Karpas-422 (cell line): ENCODE results near the gene CENPP. TPM values are rescaled to one million over a fixed set of nuclear protein-coding genes. Genes with fewer than 3 reads are reported as not detected.

ENCODE experiments used
- DNase-seq: peaks from one replicate; pipeline ENCODE4 v3.0.0-alpha.2; 2015
- H2AFZ ChIP-seq: fragments of 200-600 bp; sonication (generic); 2 replicates; pipeline ENCODE4 v1.6.1; 2014; ENCODE audit warnings: antibody characterized with exemption, low read length, mixed read lengths
- H3K27ac ChIP-seq: fragments of 200-600 bp; sonication (generic); 2 replicates; pipeline ENCODE4 v1.5.1; 2014; ENCODE audit warnings: mild to moderate bottlenecking, low read length, moderate library complexity
- H3K27me3 ChIP-seq: fragments of 200-600 bp; sonication (generic); 2 replicates; pipeline ENCODE4 v1.6.1; 2014; ENCODE audit warnings: low read length, mixed read lengths
- H3K36me3 ChIP-seq: fragments of 200-600 bp; sonication (generic); 2 replicates; pipeline ENCODE4 v1.6.1; 2014; ENCODE audit warnings: low read length, mixed read lengths; ENCODE audit not compliant: insufficient read depth
- H3K4me1 ChIP-seq: fragments of 200-600 bp; sonication (generic); 2 replicates; pipeline ENCODE4 v1.6.1; 2014; ENCODE audit warnings: mild to moderate bottlenecking, low read length, mixed read lengths
- H3K4me2 ChIP-seq: fragments of 200-600 bp; sonication (generic); 2 replicates; pipeline ENCODE4 v1.6.1; 2014; ENCODE audit warnings: low read length, low read depth, mild to moderate bottlenecking; ENCODE audit not compliant: poor library complexity, severe bottlenecking
- H3K4me3 ChIP-seq: fragments of 200-600 bp; sonication (generic); 2 replicates; pipeline ENCODE4 v1.5.1; 2014; ENCODE audit warnings: mild to moderate bottlenecking, antibody characterized with exemption, low read length, mixed read lengths
- H3K79me2 ChIP-seq: fragments of 200-600 bp; sonication (generic); 2 replicates; pipeline ENCODE4 v1.6.1; 2014; ENCODE audit warnings: mild to moderate bottlenecking, low read length, mixed read lengths
- H3K9ac ChIP-seq: fragments of 200-600 bp; sonication (generic); 2 replicates; pipeline ENCODE4 v1.6.0; 2014; ENCODE audit warnings: low read length
- H3K9me2 ChIP-seq: fragments of 200-600 bp; sonication (generic), shearing (Covaris generic); replicated peaks from 2 replicates; pipeline ENCODE4 v1.6.0; 2014; ENCODE audit warnings: mild to moderate bottlenecking, low read length, moderate library complexity; ENCODE audit not compliant: insufficient read depth
- H3K9me3 ChIP-seq: fragments of 300-700, 200-600 bp; sonication (generic); 2 replicates; pipeline ENCODE4 v1.6.1; 2014; ENCODE audit warnings: low read length, mixed read lengths
- H4K20me1 ChIP-seq: fragments of 200-600 bp; sonication (generic); 2 replicates; pipeline ENCODE4 v1.6.1; 2014; ENCODE audit warnings: mild to moderate bottlenecking, antibody characterized with exemption, low read length, low read depth; ENCODE audit not compliant: insufficient read depth
- total RNA-seq: library from RNA; depleted of rRNA; stranded (reverse); fragments of >200 nt; shearing (Covaris generic); gene quantifications from 2 replicates; pipeline ENCODE4 v1.2.3, GENCODE V29; 2014; ENCODE audit warnings: low replicate concordance

CENPP gene
- total RNA-seq, 1 experiment from 2014 or later: 12.6 TPM

DNA sequence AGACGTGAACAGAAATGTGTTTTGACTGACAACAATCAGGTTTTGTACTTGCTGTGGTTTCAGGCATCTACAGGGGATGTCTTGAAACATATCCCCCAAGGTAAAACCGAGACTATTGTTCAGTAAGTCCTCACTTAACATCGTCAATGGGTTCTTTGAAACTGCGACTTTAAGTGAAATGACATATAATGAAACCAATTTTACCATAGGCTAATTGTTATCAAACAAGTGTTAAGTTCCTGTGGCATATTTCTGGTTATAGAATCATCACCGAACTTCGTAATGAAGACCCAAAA lies 114.9 kb downstream of the CENPP start:
- Histone ChIP-seq H3K9me2 (no peaks in the 10 kb centered on the region), H2AFZ (no peak overlapping the region), H3K4me1 (peaks cover 34% of the 10 kb centered on the region), H3K79me2 (peaks cover 13% of the 10 kb centered on the region), H3K4me2 (no peak overlapping the region), H3K36me3 (no peaks in the 10 kb centered on the region), H3K4me3 (no peak overlapping the region), H3K27me3 (no peaks in the 10 kb centered on the region), H3K9ac (no peak overlapping the region), H3K27ac (no peak overlapping the region), H3K9me3 (no peaks in the 10 kb centered on the region), H4K20me1 (no peaks in the 10 kb centered on the region)
- no peak for DNase-seq

DNA sequence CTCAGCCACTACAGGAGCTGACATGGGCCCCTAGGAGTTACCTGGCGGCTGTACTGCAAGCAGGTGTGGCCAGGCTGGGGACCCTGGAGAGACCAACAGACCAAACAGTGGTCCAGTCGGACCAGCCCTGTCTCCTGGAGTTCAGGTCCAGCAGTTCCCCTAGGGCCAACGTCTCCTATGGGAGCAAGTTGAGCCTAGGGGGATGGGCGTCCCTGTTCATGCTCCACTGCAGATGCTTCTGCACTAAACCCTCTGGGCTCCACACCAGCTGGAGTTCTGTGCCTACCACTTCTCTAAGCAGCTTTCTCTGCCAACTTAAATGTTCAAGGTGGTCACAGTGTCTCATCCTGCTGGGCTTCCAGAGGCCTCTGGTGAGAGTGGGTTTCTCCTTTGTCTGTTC lies 119.1 kb downstream of the CENPP start:
- 0 out of 2 replicates have a peak overlapping the region, but pooled peaks have one; percentile 2 for H3K9ac ChIP-seq
- peaks cover 2% of the 10 kb centered on the region for H3K79me2 ChIP-seq
- no peaks in the 10 kb centered on the region for H3K27me3 ChIP-seq
- H2AFZ ChIP-seq: no peak overlapping the region
- no peak for DNase-seq
- H3K4me3 ChIP-seq: peak overlapping the region; percentile 8; the same call in 1 of the 2 replicates
- no peaks in the 10 kb centered on the region for H3K36me3 ChIP-seq
- peaks cover 29% of the 10 kb centered on the region for H3K4me1 ChIP-seq
- H3K4me2 ChIP-seq: peak overlapping the region; percentile 42
- H4K20me1 ChIP-seq: no peaks in the 10 kb centered on the region
- H3K27ac ChIP-seq: no peak overlapping the region
- H3K9me2 ChIP-seq: no peaks in the 10 kb centered on the region
- H3K9me3 ChIP-seq: no peaks in the 10 kb centered on the region

DNA sequence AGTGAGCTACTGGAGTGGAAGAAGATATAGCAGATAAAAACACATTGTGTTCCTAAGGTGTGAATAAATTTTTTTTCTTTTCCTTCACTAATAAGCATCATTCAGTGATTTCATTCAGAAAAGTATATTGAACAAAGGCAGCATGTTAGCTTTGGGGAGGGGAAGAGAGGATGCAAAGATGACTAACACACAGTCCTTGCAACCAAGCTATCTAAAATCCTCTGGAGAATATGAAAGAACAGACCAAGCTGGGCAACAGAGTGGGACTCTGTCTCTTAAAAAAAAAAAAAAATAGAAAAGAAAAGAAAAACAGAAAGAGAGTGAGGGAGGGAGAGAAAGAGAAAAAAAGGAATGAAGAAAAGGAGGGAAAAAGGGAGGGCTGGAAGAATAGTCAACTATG lies 120.8 kb downstream of the CENPP start:
- Histone ChIP-seq H3K9ac (no peak overlapping the region), H3K79me2 (no peaks in the 10 kb centered on the region)

DNA sequence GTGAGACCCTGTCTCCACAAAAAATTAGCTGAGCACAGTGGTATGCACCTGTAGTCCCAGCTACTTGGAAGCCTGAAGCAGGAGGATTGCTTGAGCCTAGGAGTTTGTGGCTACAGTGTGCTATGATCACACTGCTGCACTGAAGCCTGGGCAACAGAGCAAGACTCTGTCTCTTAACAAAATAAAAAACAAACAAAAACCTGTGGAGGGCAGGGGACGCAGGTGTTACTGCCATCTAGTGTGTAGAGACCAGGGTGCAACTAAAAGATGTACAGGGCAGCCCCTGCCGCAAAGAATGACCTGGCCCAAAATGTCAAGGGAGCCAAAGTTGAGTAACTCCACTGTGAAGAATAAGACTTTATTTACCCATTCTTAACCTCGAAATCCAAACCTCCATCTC lies 129.5 kb downstream of the CENPP start:
- H3K4me3 ChIP-seq: no peak overlapping the region
- no peak overlapping the region for H2AFZ ChIP-seq
- no peak overlapping the region for H3K27ac ChIP-seq
- no peaks in the 10 kb centered on the region; the same call in 1 of the 2 replicates for H3K79me2 ChIP-seq
- H3K9me2 ChIP-seq: no peaks in the 10 kb centered on the region
- no peaks in the 10 kb centered on the region for H3K4me1 ChIP-seq
- no peak overlapping the region for H3K4me2 ChIP-seq
- H3K36me3 ChIP-seq: no peaks in the 10 kb centered on the region
- H3K27me3 ChIP-seq: no peaks in the 10 kb centered on the region
- no peaks in the 10 kb centered on the region for H4K20me1 ChIP-seq
- H3K9ac ChIP-seq: no peak overlapping the region
- no peaks in the 10 kb centered on the region for H3K9me3 ChIP-seq
- peak; percentile 69 for DNase-seq

More for the DNA sequence above, 120.8 kb downstream of the CENPP start:
- DNase-seq: no peak
- no peak overlapping the region for H2AFZ ChIP-seq
- H3K9me2 ChIP-seq: no peaks in the 10 kb centered on the region
- H3K27me3 ChIP-seq: no peaks in the 10 kb centered on the region
- H3K9me3 ChIP-seq: no peaks in the 10 kb centered on the region
- peaks cover 29% of the 10 kb centered on the region for H3K4me1 ChIP-seq
- H4K20me1 ChIP-seq: no peaks in the 10 kb centered on the region
- H3K27ac ChIP-seq: no peak overlapping the region
- no peaks in the 10 kb centered on the region for H3K36me3 ChIP-seq
- no peak overlapping the region for H3K4me3 ChIP-seq
- H3K4me2 ChIP-seq: no peak overlapping the region

DNA sequence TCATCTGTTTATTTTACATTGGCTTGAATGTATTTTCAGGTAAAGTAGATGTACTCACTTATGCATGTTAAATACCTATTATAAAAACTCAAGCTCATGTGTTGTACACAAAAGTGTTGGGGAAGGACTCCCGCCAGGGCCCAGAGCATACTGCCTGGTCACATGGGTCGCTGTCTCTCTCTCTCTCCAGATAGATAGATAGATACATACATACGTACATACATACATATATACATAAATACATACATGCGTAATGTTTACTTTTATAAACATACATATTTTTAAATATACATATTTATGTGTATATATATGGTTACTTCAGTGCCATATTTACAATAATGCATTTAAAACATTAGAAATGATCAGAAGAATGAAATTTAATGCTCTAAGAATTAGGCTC lies 131.8 kb downstream of the CENPP start:
- Histone ChIP-seq H3K4me3 (no peak overlapping the region), H3K36me3 (no peaks in the 10 kb centered on the region), H3K4me2 (no peak overlapping the region), H3K27ac (no peak overlapping the region), H3K79me2 (no peaks in the 10 kb centered on the region; the same call in 1 of the 2 replicates), H3K4me1 (no peaks in the 10 kb centered on the region), H3K9ac (no peak overlapping the region), H3K9me3 (no peaks in the 10 kb centered on the region), H4K20me1 (no peaks in the 10 kb centered on the region), H2AFZ (no peak overlapping the region), H3K9me2 (no peaks in the 10 kb centered on the region), H3K27me3 (no peaks in the 10 kb centered on the region)
- no peak for DNase-seq

DNA sequence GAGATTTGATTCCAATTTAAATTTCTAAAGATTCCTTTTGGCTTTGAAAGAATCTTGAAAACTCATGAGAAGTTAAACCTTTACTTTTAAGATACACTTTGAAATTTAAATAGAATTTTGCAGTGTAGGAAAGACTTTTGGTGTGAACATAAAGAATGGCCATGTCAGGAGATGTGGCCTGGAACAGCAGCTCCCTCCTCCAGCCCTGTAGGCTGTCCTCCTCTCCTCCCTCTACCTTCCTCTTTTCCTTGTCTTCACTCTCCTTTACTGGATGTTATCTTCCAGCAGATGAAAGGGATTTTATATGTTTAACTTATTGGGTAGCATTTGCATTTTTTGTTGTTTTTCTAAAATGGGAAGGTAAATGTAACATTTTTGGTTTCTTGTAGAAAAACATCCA lies 137.6 kb downstream of the CENPP start:
- Histone ChIP-seq H3K27me3 (no peaks in the 10 kb centered on the region), H3K9ac (no peak overlapping the region), H2AFZ (no peak overlapping the region), H3K27ac (no peak overlapping the region), H3K79me2 (peaks cover 4% of the 10 kb centered on the region; the same call in 1 of the 2 replicates), H3K4me1 (no peaks in the 10 kb centered on the region), H3K4me2 (no peak overlapping the region), H4K20me1 (no peaks in the 10 kb centered on the region), H3K9me3 (no peaks in the 10 kb centered on the region), H3K4me3 (no peak overlapping the region), H3K36me3 (no peaks in the 10 kb centered on the region), H3K9me2 (no peaks in the 10 kb centered on the region)
- DNase-seq: no peak

DNA sequence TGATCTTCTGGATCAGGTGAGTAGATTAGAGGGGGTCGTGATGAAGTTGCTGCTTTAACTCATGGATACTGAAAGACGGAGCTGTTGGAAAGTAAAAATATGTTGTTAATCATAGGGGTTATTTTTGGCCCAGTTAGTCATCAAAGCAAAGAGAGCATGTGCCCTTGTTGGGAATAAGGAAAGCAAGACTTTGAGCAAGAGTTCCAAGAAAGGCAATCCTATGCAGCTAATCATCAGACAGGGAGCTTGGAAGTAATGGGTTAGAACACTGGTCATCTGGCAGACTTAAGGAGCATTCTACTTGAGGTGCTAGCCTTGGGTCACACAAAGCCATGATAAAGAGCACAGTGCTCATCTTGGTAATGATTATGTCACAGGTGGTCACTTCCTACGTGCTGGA lies 138.2 kb downstream of the CENPP start:
- DNase-seq: no peak
- Histone ChIP-seq H3K4me2 (no peak overlapping the region), H3K4me3 (no peak overlapping the region), H3K9me3 (no peaks in the 10 kb centered on the region), H3K9ac (no peak overlapping the region), H3K9me2 (no peaks in the 10 kb centered on the region), H3K27ac (no peak overlapping the region), H3K36me3 (no peaks in the 10 kb centered on the region), H3K4me1 (no peaks in the 10 kb centered on the region), H2AFZ (no peak overlapping the region), H4K20me1 (no peaks in the 10 kb centered on the region), H3K27me3 (no peaks in the 10 kb centered on the region), H3K79me2 (peaks cover 4% of the 10 kb centered on the region; the same call in 1 of the 2 replicates)

DNA sequence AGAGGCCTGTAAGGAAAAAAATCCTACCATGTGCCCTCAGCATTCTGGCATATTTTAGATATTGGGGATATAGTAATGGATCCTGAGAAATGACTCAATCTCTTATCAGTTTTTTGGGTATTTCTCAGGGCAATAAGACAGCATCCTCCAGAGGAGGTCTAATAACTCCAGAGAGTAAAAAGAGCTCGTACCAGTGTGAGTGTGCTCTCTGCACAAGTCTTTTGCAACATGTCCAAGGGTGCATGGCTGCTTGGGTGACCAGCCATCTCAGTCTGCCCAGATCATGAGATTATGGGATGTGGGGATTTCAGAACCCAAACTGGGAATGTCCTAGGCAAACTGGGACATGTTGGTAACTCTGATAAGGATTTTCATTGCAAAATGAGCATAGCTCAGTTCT lies 141.3 kb downstream of the CENPP start:
- Histone ChIP-seq H3K9me3 (no peaks in the 10 kb centered on the region), H3K36me3 (no peaks in the 10 kb centered on the region), H3K27me3 (no peaks in the 10 kb centered on the region), H3K79me2 (peaks cover 4% of the 10 kb centered on the region; the same call in 1 of the 2 replicates), H3K4me3 (no peak overlapping the region), H3K4me2 (no peak overlapping the region), H2AFZ (no peak overlapping the region), H3K9ac (no peak overlapping the region), H4K20me1 (no peaks in the 10 kb centered on the region), H3K27ac (no peak overlapping the region), H3K4me1 (no peaks in the 10 kb centered on the region), H3K9me2 (no peaks in the 10 kb centered on the region)
- no peak for DNase-seq

DNA sequence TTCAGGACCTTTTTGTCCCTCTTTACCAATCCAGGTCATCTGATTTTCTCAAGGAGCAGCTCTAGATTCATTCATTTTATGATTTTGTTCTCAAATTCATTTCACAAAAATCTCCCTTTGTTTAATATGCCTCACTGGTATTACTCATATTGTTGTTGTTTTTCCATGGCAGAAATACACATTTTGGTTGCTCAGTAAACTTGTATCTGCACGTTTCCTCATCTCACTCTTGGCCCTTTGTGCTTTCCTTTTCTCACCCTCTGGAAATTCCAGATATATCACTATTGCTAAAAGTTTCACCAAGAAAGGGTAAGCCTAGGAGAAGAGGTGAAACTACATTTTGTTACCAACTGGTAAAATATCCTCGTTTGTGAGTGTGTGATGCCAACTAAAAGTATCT lies 141.8 kb downstream of the CENPP start:
- H3K9me3 ChIP-seq: no peaks in the 10 kb centered on the region
- peaks cover 4% of the 10 kb centered on the region; the same call in 1 of the 2 replicates for H3K79me2 ChIP-seq
- H2AFZ ChIP-seq: no peak overlapping the region
- no peaks in the 10 kb centered on the region for H3K36me3 ChIP-seq
- no peaks in the 10 kb centered on the region for H3K9me2 ChIP-seq
- no peak overlapping the region for H3K9ac ChIP-seq
- H3K4me3 ChIP-seq: no peak overlapping the region
- no peaks in the 10 kb centered on the region for H3K4me1 ChIP-seq
- H3K27ac ChIP-seq: no peak overlapping the region
- no peak for DNase-seq
- H3K4me2 ChIP-seq: no peak overlapping the region
- no peaks in the 10 kb centered on the region for H3K27me3 ChIP-seq
- H4K20me1 ChIP-seq: no peaks in the 10 kb centered on the region
